ENCODE measurements around the gene LRP8. TPM values are rescaled to one million over a fixed set of nuclear protein-coding genes. Genes with fewer than 3 reads are reported as not detected.

Gene LRP8
- total and polyA plus RNA-seq, 2 experiments from 2014 or later = 1.3 to 8.9 TPM

- Histone ChIP-seq H3K36me3 (ENCODE audit: low read depth) (no peaks in the 10 kb centered on the region), H3K27ac (no peak overlapping the region), H3K9me2 (ENCODE audit: insufficient read depth) (no peaks in the 10 kb centered on the region), H3K4me1 (ENCODE audit: insufficient read depth) (no peaks in the 10 kb centered on the region), H2AFZ (no peak overlapping the region), H3F3A (ENCODE audit: insufficient read depth) (no peaks in the 10 kb centered on the region), H3K4me2 (ENCODE audit: unreplicated experiment) (no peak overlapping the region), H3K79me2 (ENCODE audit: insufficient read depth) (no peaks in the 10 kb centered on the region), H4K20me1 (ENCODE audit: insufficient read depth) (no peaks in the 10 kb centered on the region), H3K9me3 (ENCODE audit: low read depth) (no peaks in the 10 kb centered on the region), H3K27me3 (replicated peaks; ENCODE audit: insufficient read depth) (no peaks in the 10 kb centered on the region), H3K4me3 (no peak overlapping the region), H3K9ac (no peak overlapping the region)
- no peak for DNase-seq
- TF ChIP-seq EZH2 (IDR thresholded peaks at IDR 0.05; ENCODE audit: insufficient read depth, poor library complexity, severe bottlenecking) (no peak), EZH2phosphoT487 (IDR thresholded peaks at IDR 0.05; ENCODE audit: insufficient read depth, low read depth) (no peak)
- WGBS, 2 experiments (ENCODE audit: low coverage in 1 of 2, low lambda C conversion rate in 2 of 2, missing lambda C conversion rate in 2 of 2) = 100% methylated on average over 1 of the region's 1 CpG
- in situ Hi-C loops (cut with MboI) = no loop called here
Observed at GRCh38 chr1:53316424-53316765, 11.5 kb downstream of the LRP8 start.

GRCh38 chr1:53315456-53316423, 12.1 kb downstream of the LRP8 start:
- no peak overlapping the region for H3K4me2 ChIP-seq (ENCODE audit: unreplicated experiment)
- H3K79me2 ChIP-seq (ENCODE audit: insufficient read depth) = no peaks in the 10 kb centered on the region
- no peaks in the 10 kb centered on the region for H3K4me1 ChIP-seq (ENCODE audit: insufficient read depth)
- H3K4me3 ChIP-seq = no peak overlapping the region
- no peak for TF ChIP-seq EZH2phosphoT487 (IDR thresholded peaks at IDR 0.05; ENCODE audit: insufficient read depth, low read depth)
- no peak for TF ChIP-seq EZH2 (IDR thresholded peaks at IDR 0.05; ENCODE audit: insufficient read depth, poor library complexity, severe bottlenecking)
- in situ Hi-C loops (cut with MboI) = no loop called here
- H3K27ac ChIP-seq = no peak overlapping the region
- 83 to 85% methylated on average over 10 of the region's 10 CpGs for WGBS, 2 experiments (ENCODE audit: low coverage in 1 of 2, low lambda C conversion rate in 2 of 2, missing lambda C conversion rate in 2 of 2)
- H4K20me1 ChIP-seq (ENCODE audit: insufficient read depth) = no peaks in the 10 kb centered on the region
- no peaks in the 10 kb centered on the region for H3K27me3 ChIP-seq (replicated peaks; ENCODE audit: insufficient read depth)
- H3F3A ChIP-seq (ENCODE audit: insufficient read depth) = no peaks in the 10 kb centered on the region
- H3K9me3 ChIP-seq (ENCODE audit: low read depth) = no peaks in the 10 kb centered on the region
- no peaks in the 10 kb centered on the region for H3K36me3 ChIP-seq (ENCODE audit: low read depth)
- no peaks in the 10 kb centered on the region for H3K9me2 ChIP-seq (ENCODE audit: insufficient read depth)
- H2AFZ ChIP-seq = no peak overlapping the region
- DNase-seq = no peak
- no peak overlapping the region for H3K9ac ChIP-seq

- Histone ChIP-seq H4K20me1 (ENCODE audit: insufficient read depth) (no peaks in the 10 kb centered on the region), H3K79me2 (ENCODE audit: insufficient read depth) (no peaks in the 10 kb centered on the region), H3K4me2 (ENCODE audit: unreplicated experiment) (no peak overlapping the region), H3K4me3 (no peak overlapping the region), H3K9me3 (ENCODE audit: low read depth) (no peaks in the 10 kb centered on the region), H3K27ac (no peak overlapping the region), H2AFZ (no peak overlapping the region), H3K9me2 (ENCODE audit: insufficient read depth) (no peaks in the 10 kb centered on the region), H3F3A (ENCODE audit: insufficient read depth) (no peaks in the 10 kb centered on the region), H3K36me3 (ENCODE audit: low read depth) (no peaks in the 10 kb centered on the region), H3K4me1 (ENCODE audit: insufficient read depth) (no peaks in the 10 kb centered on the region), H3K9ac (no peak overlapping the region), H3K27me3 (replicated peaks; ENCODE audit: insufficient read depth) (no peaks in the 10 kb centered on the region)
- no peak for DNase-seq
- in situ Hi-C loops (cut with MboI) = no loop called here
- 96 to 97% methylated on average over 3 of the region's 3 CpGs for WGBS, 2 experiments (ENCODE audit: low coverage in 1 of 2, low lambda C conversion rate in 2 of 2, missing lambda C conversion rate in 2 of 2)
- TF ChIP-seq EZH2phosphoT487 (IDR thresholded peaks at IDR 0.05; ENCODE audit: insufficient read depth, low read depth) (no peak), EZH2 (IDR thresholded peaks at IDR 0.05; ENCODE audit: insufficient read depth, poor library complexity, severe bottlenecking) (no peak)
Observed at GRCh38 chr1:53315046-53315445, 12.8 kb downstream of the LRP8 start.

GRCh38 chr1:53314606-53315005, 13.3 kb downstream of the LRP8 start:
- no peaks in the 10 kb centered on the region for H4K20me1 ChIP-seq (ENCODE audit: insufficient read depth)
- TF ChIP-seq EZH2 (IDR thresholded peaks at IDR 0.05; ENCODE audit: insufficient read depth, poor library complexity, severe bottlenecking) = no peak
- no peak for TF ChIP-seq EZH2phosphoT487 (IDR thresholded peaks at IDR 0.05; ENCODE audit: insufficient read depth, low read depth)
- no peak overlapping the region for H3K4me3 ChIP-seq
- H3K9me2 ChIP-seq (ENCODE audit: insufficient read depth) = no peaks in the 10 kb centered on the region
- no peaks in the 10 kb centered on the region for H3F3A ChIP-seq (ENCODE audit: insufficient read depth)
- no peaks in the 10 kb centered on the region for H3K36me3 ChIP-seq (ENCODE audit: low read depth)
- 89 to 92% methylated on average over 7 of the region's 7 CpGs for WGBS, 2 experiments (ENCODE audit: low coverage in 1 of 2, low lambda C conversion rate in 2 of 2, missing lambda C conversion rate in 2 of 2)
- H2AFZ ChIP-seq = no peak overlapping the region
- DNase-seq = no peak
- no peaks in the 10 kb centered on the region for H3K9me3 ChIP-seq (ENCODE audit: low read depth)
- H3K79me2 ChIP-seq (ENCODE audit: insufficient read depth) = no peaks in the 10 kb centered on the region
- H3K9ac ChIP-seq = no peak overlapping the region
- no peaks in the 10 kb centered on the region for H3K27me3 ChIP-seq (replicated peaks; ENCODE audit: insufficient read depth)
- H3K4me2 ChIP-seq (ENCODE audit: unreplicated experiment) = no peak overlapping the region
- in situ Hi-C loops (cut with MboI) = no loop called here
- no peaks in the 10 kb centered on the region for H3K4me1 ChIP-seq (ENCODE audit: insufficient read depth)
- H3K27ac ChIP-seq = no peak overlapping the region

All from GM23248 (cell line).